Stimulated activated CD4-positive, alpha-beta T cell treated with anti-CD3 and anti-CD28 coated beads, Interleukin-1b, Interleukin-23, amount 100 ng/mL, for 24 hours (primary cell): Measurements from ENCODE around the gene ADCY10.
"Not testable (repeated sequence)": the region's sequence is repeated elsewhere in the genome, so short reads cannot be mapped to it uniquely, and the experiment has no call there.

Experiments used
- DNase-seq, 4 experiments: peaks; one replicate each; pipeline ENCODE4 v3.0.0-alpha.2; 2020; ENCODE audit warnings: low read depth in 4 of 4, low spot score in 1 of 4

Gene ADCY10

GRCh38 chr1:167815650-167816049 is 98.3 kb downstream of the ADCY10 start:
- no peak for DNase-seq

- no peak for DNase-seq
Measured at GRCh38 chr1:167812972-167813371, 101.0 kb downstream of the ADCY10 start.

- no peak for DNase-seq
Measured at GRCh38 chr1:167808690-167809089, 105.2 kb downstream of the ADCY10 start.

- DNase-seq, result no peak
Measured at GRCh38 chr1:167808104-167808503, 105.8 kb downstream of the ADCY10 start.

GRCh38 chr1:167806676-167807075 is 107.3 kb downstream of the ADCY10 start:
- DNase-seq, result not testable (repeated sequence)

GRCh38 chr1:167806235-167806634 is 107.7 kb downstream of the ADCY10 start:
- DNase-seq, result not testable (repeated sequence)

GRCh38 chr1:167805041-167805556 is 108.8 kb downstream of the ADCY10 start:
- no peak for DNase-seq

GRCh38 chr1:167803358-167804207 is 110.4 kb downstream of the ADCY10 start:
- peak; percentile 83 to 87 (median 84) for DNase-seq

- no peak for DNase-seq
Measured at GRCh38 chr1:167802235-167802634, 111.7 kb downstream of the ADCY10 start.

GRCh38 chr1:167800251-167800650 is 113.7 kb downstream of the ADCY10 start:
- DNase-seq, result no peak

GRCh38 chr1:167799747-167800146 is 114.2 kb downstream of the ADCY10 start:
- no peak for DNase-seq

- no peak for DNase-seq
Measured at GRCh38 chr1:167798952-167799351, 115.0 kb downstream of the ADCY10 start.

- no peak for DNase-seq
Measured at GRCh38 chr1:167797015-167797414, 116.9 kb downstream of the ADCY10 start.

GRCh38 chr1:167795810-167796740 is 117.9 kb downstream of the ADCY10 start:
- DNase-seq, result no peak

GRCh38 chr1:167794043-167794442 is 119.9 kb downstream of the ADCY10 start:
- DNase-seq, result no peak

- DNase-seq, result no peak
Measured at GRCh38 chr1:167792188-167792565, 121.8 kb downstream of the ADCY10 start.

- no peak for DNase-seq
Measured at GRCh38 chr1:167791281-167792187, 122.4 kb downstream of the ADCY10 start.

- DNase-seq, result no peak
Measured at GRCh38 chr1:167790117-167790516, 123.8 kb downstream of the ADCY10 start.

GRCh38 chr1:167789501-167789900 is 124.4 kb downstream of the ADCY10 start:
- DNase-seq, result no peak

- no peak for DNase-seq
Measured at GRCh38 chr1:167786502-167786901, 127.4 kb downstream of the ADCY10 start.
